H1 (cell line): ENCODE measurements around the gene AP5Z1. TPM values are rescaled to one million over a fixed set of nuclear protein-coding genes. Genes with fewer than 3 reads are reported as not detected.

ENCODE experiments used
- BRCA1 ChIP-seq: IDR thresholded peaks from 2 replicates; pipeline ENCODE4 v1.6.1; 2012; ENCODE audit warnings: low read depth, low read length, improper control_type of control experiment
- KDM1A ChIP-seq: fragments of 200-600, 300-600 bp; sonication (generic); IDR thresholded peaks from 2 replicates; pipeline ENCODE4 v1.7.1; 2016; ENCODE audit warnings: mild to moderate bottlenecking, low read length, borderline replicate concordance
- KDM5A ChIP-seq: fragments of 200-600 bp; IDR thresholded peaks from 2 replicates; pipeline ENCODE4 v1.7.1; 2012; ENCODE audit warnings: mild to moderate bottlenecking, low read length, inconsistent platforms, mixed read lengths
- POLR2AphosphoS5 ChIP-seq: IDR thresholded peaks from 2 replicates; pipeline ENCODE4 v1.6.1; 2011; ENCODE audit warnings: low read depth, low read length
- RBBP5 ChIP-seq: IDR thresholded peaks from 2 replicates; pipeline ENCODE4 v1.7.1; 2012; ENCODE audit warnings: low read depth, mild to moderate bottlenecking, inconsistent platforms, low read length, moderate library complexity, borderline replicate concordance
- SAP30 ChIP-seq: fragments of 300-600 bp; sonication (generic); IDR thresholded peaks from 2 replicates; pipeline ENCODE4 v1.7.1; 2012; ENCODE audit warnings: low read length, moderate library complexity, mild to moderate bottlenecking, inconsistent platforms; ENCODE audit not compliant: insufficient read depth, insufficient replicate concordance
- polyA plus RNA-seq, 7 experiments: library from polyadenylated mRNA; depleted of rRNA in 3 of 7; stranded (reverse) in 5 of 7; unstranded in 2 of 7; fragments of >200 nt in 5 of 7; fragments of 200-250 nt in 2 of 7; gene quantifications; 1 replicate in 5 of 7; 2 replicates in 1 of 7; 4 replicates in 1 of 7; pipeline versions ENCODE4 v1.2.1 to v1.2.3, GENCODE V29; 2011 to 2013; ENCODE audit warnings: missing spikeins in 2 of 7, mixed read lengths in 2 of 7
- total RNA-seq: library from RNA; stranded (reverse); fragmentation: NEBNext Ultra II Directional; extraction: Animal tissue kit (Norgen Biotek cat#: 25700); gene quantifications from 2 replicates; pipeline ENCODE4 v1.2.1, GENCODE V29; 2021
- TF ChIP-seq, protein P1 (sequence below): fragments of 300-600 bp; sonication (generic); IDR thresholded peaks from 2 replicates; pipeline ENCODE4 v1.7.1; 2012; ENCODE audit warnings: low read length, moderate library complexity, mild to moderate bottlenecking, inconsistent platforms; ENCODE audit not compliant: insufficient replicate concordance
- TF ChIP-seq, protein P2 (sequence below), 3 experiments: IDR thresholded peaks; 1 replicate in 2 of 3; 2 replicates in 1 of 3; pipeline versions ENCODE4 v1.5.1 to v1.6.1; 2011; ENCODE audit warnings: low read length in 3 of 3, mild to moderate bottlenecking in 3 of 3, inconsistent platforms in 2 of 3, low read depth in 1 of 3, moderate library complexity in 1 of 3; ENCODE audit not compliant: insufficient read depth in 1 of 3; ENCODE audit errors: control extremely low read depth in 1 of 3

The AP5Z1 gene
- total and polyA plus RNA-seq, 2 of the 8 experiments (the other 6 are each of a cell fraction or from before 2014, with no cell fraction given) = 24.0 to 24.7 TPM

DNA sequence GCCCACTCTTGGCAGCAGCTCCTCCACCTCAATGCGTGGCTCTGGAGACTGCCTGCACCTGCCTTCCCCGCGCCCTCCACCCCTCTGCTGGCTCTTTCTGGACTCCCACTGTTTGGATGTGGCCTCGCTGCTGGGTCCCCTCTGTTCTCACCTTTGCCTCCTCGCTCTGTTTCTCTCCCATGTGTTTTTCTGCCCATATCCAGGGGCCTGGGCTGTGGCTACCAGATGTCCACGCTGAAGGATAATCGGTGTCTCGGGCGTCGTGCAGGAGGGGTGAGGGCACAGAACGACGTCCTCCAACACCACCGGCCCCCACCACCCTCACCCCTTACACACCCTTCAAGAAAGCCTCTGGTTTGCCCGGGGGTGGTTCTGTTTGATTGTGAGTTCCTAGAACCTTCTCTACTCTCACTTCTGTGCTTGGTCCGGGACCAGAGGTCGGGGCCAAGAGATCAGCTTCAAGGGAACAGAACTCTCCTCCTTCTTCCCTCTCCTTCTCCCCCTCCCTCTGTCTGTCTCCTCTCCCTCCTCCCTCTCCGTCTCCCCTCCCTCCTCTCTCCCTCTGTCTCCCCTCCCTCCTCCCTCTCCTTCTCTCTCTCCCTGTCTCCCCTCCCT, 31.7 kb downstream of the AP5Z1 start (continued):
- no peak for TF ChIP-seq KDM1A
- TF ChIP-seq POLR2AphosphoS5 = no peak
- no peak for TF ChIP-seq KDM5A
- TF ChIP-seq, protein P1, sequence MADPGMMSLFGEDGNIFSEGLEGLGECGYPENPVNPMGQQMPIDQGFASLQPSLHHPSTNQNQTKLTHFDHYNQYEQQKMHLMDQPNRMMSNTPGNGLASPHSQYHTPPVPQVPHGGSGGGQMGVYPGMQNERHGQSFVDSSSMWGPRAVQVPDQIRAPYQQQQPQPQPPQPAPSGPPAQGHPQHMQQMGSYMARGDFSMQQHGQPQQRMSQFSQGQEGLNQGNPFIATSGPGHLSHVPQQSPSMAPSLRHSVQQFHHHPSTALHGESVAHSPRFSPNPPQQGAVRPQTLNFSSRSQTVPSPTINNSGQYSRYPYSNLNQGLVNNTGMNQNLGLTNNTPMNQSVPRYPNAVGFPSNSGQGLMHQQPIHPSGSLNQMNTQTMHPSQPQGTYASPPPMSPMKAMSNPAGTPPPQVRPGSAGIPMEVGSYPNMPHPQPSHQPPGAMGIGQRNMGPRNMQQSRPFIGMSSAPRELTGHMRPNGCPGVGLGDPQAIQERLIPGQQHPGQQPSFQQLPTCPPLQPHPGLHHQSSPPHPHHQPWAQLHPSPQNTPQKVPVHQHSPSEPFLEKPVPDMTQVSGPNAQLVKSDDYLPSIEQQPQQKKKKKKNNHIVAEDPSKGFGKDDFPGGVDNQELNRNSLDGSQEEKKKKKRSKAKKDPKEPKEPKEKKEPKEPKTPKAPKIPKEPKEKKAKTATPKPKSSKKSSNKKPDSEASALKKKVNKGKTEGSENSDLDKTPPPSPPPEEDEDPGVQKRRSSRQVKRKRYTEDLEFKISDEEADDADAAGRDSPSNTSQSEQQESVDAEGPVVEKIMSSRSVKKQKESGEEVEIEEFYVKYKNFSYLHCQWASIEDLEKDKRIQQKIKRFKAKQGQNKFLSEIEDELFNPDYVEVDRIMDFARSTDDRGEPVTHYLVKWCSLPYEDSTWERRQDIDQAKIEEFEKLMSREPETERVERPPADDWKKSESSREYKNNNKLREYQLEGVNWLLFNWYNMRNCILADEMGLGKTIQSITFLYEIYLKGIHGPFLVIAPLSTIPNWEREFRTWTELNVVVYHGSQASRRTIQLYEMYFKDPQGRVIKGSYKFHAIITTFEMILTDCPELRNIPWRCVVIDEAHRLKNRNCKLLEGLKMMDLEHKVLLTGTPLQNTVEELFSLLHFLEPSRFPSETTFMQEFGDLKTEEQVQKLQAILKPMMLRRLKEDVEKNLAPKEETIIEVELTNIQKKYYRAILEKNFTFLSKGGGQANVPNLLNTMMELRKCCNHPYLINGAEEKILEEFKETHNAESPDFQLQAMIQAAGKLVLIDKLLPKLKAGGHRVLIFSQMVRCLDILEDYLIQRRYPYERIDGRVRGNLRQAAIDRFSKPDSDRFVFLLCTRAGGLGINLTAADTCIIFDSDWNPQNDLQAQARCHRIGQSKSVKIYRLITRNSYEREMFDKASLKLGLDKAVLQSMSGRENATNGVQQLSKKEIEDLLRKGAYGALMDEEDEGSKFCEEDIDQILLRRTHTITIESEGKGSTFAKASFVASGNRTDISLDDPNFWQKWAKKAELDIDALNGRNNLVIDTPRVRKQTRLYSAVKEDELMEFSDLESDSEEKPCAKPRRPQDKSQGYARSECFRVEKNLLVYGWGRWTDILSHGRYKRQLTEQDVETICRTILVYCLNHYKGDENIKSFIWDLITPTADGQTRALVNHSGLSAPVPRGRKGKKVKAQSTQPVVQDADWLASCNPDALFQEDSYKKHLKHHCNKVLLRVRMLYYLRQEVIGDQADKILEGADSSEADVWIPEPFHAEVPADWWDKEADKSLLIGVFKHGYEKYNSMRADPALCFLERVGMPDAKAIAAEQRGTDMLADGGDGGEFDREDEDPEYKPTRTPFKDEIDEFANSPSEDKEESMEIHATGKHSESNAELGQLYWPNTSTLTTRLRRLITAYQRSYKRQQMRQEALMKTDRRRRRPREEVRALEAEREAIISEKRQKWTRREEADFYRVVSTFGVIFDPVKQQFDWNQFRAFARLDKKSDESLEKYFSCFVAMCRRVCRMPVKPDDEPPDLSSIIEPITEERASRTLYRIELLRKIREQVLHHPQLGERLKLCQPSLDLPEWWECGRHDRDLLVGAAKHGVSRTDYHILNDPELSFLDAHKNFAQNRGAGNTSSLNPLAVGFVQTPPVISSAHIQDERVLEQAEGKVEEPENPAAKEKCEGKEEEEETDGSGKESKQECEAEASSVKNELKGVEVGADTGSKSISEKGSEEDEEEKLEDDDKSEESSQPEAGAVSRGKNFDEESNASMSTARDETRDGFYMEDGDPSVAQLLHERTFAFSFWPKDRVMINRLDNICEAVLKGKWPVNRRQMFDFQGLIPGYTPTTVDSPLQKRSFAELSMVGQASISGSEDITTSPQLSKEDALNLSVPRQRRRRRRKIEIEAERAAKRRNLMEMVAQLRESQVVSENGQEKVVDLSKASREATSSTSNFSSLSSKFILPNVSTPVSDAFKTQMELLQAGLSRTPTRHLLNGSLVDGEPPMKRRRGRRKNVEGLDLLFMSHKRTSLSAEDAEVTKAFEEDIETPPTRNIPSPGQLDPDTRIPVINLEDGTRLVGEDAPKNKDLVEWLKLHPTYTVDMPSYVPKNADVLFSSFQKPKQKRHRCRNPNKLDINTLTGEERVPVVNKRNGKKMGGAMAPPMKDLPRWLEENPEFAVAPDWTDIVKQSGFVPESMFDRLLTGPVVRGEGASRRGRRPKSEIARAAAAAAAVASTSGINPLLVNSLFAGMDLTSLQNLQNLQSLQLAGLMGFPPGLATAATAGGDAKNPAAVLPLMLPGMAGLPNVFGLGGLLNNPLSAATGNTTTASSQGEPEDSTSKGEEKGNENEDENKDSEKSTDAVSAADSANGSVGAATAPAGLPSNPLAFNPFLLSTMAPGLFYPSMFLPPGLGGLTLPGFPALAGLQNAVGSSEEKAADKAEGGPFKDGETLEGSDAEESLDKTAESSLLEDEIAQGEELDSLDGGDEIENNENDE = no peak
- no peak for TF ChIP-seq SAP30
- TF ChIP-seq, protein P2, sequence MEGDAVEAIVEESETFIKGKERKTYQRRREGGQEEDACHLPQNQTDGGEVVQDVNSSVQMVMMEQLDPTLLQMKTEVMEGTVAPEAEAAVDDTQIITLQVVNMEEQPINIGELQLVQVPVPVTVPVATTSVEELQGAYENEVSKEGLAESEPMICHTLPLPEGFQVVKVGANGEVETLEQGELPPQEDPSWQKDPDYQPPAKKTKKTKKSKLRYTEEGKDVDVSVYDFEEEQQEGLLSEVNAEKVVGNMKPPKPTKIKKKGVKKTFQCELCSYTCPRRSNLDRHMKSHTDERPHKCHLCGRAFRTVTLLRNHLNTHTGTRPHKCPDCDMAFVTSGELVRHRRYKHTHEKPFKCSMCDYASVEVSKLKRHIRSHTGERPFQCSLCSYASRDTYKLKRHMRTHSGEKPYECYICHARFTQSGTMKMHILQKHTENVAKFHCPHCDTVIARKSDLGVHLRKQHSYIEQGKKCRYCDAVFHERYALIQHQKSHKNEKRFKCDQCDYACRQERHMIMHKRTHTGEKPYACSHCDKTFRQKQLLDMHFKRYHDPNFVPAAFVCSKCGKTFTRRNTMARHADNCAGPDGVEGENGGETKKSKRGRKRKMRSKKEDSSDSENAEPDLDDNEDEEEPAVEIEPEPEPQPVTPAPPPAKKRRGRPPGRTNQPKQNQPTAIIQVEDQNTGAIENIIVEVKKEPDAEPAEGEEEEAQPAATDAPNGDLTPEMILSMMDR (IDR thresholded peaks at IDR 0.05; ENCODE audit: control extremely low read depth in 1 of 3, insufficient read depth in 1 of 3, low read depth in 1 of 3, low read length in 3 of 3) = no peak
- TF ChIP-seq BRCA1 = no peak
- no peak for TF ChIP-seq RBBP5
